HepG2 (cell line): ENCODE results near the gene ABCB8. TPM values are rescaled to one million over a fixed set of nuclear protein-coding genes. Genes with fewer than 3 reads are reported as not detected.
"Not testable (repeated sequence)": the region's sequence is repeated elsewhere in the genome, so short reads cannot be mapped to it uniquely, and the experiment has no call there.

Experiments
- ATAC-seq: fragments of 200-7000 bp; cut with Tn5 transposase; 3 replicates; pipeline ENCODE4 v1.9.1; 2020; ENCODE audit warnings: mild to moderate bottlenecking, moderate library complexity
- BruUV-seq: library from RNA; stranded (reverse); fragments of 400-500 nt; replicated peaks from 2 replicates; lab custom pipeline; 2021; lab: Mats Ljungman, UMichigan
- CTCF ChIA-PET: fragments of 300-600 bp; formaldehyde crosslinking; extraction: SDS; loops from one replicate; lab custom pipeline; 2021; ENCODE audit warnings: low total read pairs, inconsistent platforms, low intra/inter-chr PET ratio; lab: Yijun Ruan, JAX
- POLR2A ChIA-PET: fragments of 350-600 bp; sonication (Branson Sonifier 250); formaldehyde crosslinking; loops from one replicate; lab custom pipeline; 2020; ENCODE audit warnings: antibody characterized with exemption, inconsistent platforms; lab: Yijun Ruan, JAX
- DNase-seq: peaks from one replicate; pipeline ENCODE4 v3.0.0-alpha.2; 2015; ENCODE audit warnings: low spot score
- FAIRE-seq: peaks from 3 replicates; lab custom pipeline; 2011; peaks lifted over from hg19 to GRCh38; lab: Jason Lieb, UNC
- H2AFZ ChIP-seq: one replicate; pipeline ENCODE4 v1.6.1; 2011; ENCODE audit warnings: low read length, inconsistent platforms
- H3K27ac ChIP-seq: fragments of 300-600 bp; 3 replicates; pipeline ENCODE4 v1.8.0; 2011; ENCODE audit warnings: mixed run types, mild to moderate bottlenecking, mixed read lengths, low read length, inconsistent platforms; ENCODE audit not compliant: insufficient read depth; ENCODE audit errors: extremely low read length
- H3K27me3 ChIP-seq, 2 experiments: fragments of 200-600 bp in 1 of 2; 2 replicates in 1 of 2; 3 replicates in 1 of 2; pipeline versions ENCODE4 v1.6.0 to v1.8.0; 2011; ENCODE audit warnings: low read length in 2 of 2, mild to moderate bottlenecking in 2 of 2, moderate library complexity in 2 of 2, inconsistent platforms in 1 of 2; ENCODE audit not compliant: insufficient read depth in 2 of 2, control insufficient read depth in 1 of 2
- H3K36me3 ChIP-seq, 2 experiments: fragments of 200-600 bp in 1 of 2; replicated peaks in 1 of 2; 2 replicates in 1 of 2; 3 replicates in 1 of 2; pipeline versions ENCODE4 v1.5.1 to v1.8.0; 2011; ENCODE audit warnings: low read length in 2 of 2, inconsistent platforms in 1 of 2; ENCODE audit not compliant: insufficient read depth in 2 of 2, control insufficient read depth in 1 of 2
- H3K4me1 ChIP-seq: 2 replicates; pipeline ENCODE4 v1.5.1; 2012; ENCODE audit warnings: low read length, inconsistent platforms; ENCODE audit not compliant: insufficient read depth
- H3K4me2 ChIP-seq: 2 replicates; pipeline ENCODE4 v1.6.0; 2011; ENCODE audit warnings: low read depth, low read length, inconsistent platforms
- H3K4me3 ChIP-seq, 3 experiments: fragments of 200-600 bp in 1 of 3; sonication (generic), shearing (Covaris generic) in 1 of 3; replicated peaks in 1 of 3; 2 replicates each; pipeline ENCODE4 v1.5.1; 2011 to 2016; ENCODE audit warnings: low read length in 3 of 3, inconsistent platforms in 2 of 3, low read depth in 2 of 3, mild to moderate bottlenecking in 2 of 3, control low read depth in 1 of 3, mixed read lengths in 1 of 3; ENCODE audit not compliant: insufficient read depth in 1 of 3
- H3K79me2 ChIP-seq: one replicate; pipeline ENCODE4 v1.6.1; 2011; ENCODE audit warnings: low read length, inconsistent platforms; ENCODE audit not compliant: insufficient read depth
- H3K9ac ChIP-seq: 2 replicates; pipeline ENCODE4 v1.6.0; 2011; ENCODE audit warnings: mild to moderate bottlenecking, low read depth, low read length, inconsistent platforms; ENCODE audit not compliant: insufficient read depth
- H3K9me3 ChIP-seq: 2 replicates; pipeline ENCODE4 v1.5.1; 2012; ENCODE audit warnings: mild to moderate bottlenecking, low read length
- H4K20me1 ChIP-seq: 2 replicates; pipeline ENCODE4 v1.6.0; 2011; ENCODE audit warnings: inconsistent platforms, mild to moderate bottlenecking, low read length, moderate library complexity; ENCODE audit not compliant: insufficient read depth
- FOSL2 ChIP-seq: sonication (generic); formaldehyde crosslinking; IDR thresholded peaks from 2 replicates; pipeline ENCODE4 v1.4.0; 2020; ENCODE audit warnings: missing genetic modification reagents
- MAFK ChIP-seq, 2 experiments: IDR thresholded peaks in 1 of 2; conservative IDR thresholded peaks in 1 of 2; 2 replicates each; pipeline ENCODE4 v1.6.1; 2011; ENCODE audit warnings: improper control_type of control experiment in 2 of 2, low read length in 2 of 2
- TARDBP ChIP-seq: sonication (generic); formaldehyde crosslinking; IDR thresholded peaks from 2 replicates; pipeline ENCODE4 v1.8.0; 2022; ENCODE audit warnings: mild to moderate bottlenecking, missing genetic modification reagents
- ZNF333 ChIP-seq: sonication (generic); formaldehyde crosslinking; IDR thresholded peaks from 2 replicates; pipeline ENCODE4 v1.4.0; 2020; ENCODE audit warnings: mild to moderate bottlenecking, missing genetic modification reagents, borderline replicate concordance
- ZNF780A ChIP-seq: sonication (generic); formaldehyde crosslinking; IDR thresholded peaks from 2 replicates; pipeline ENCODE4 v1.8.0; 2022; ENCODE audit warnings: mild to moderate bottlenecking, missing genetic modification reagents, moderate library complexity
- WGBS: methylation state at CpG from one replicate; pipeline ENCODE4 v1.1.6; 2017; ENCODE audit warnings: low lambda C conversion rate; 5-methylcytosine and 5-hydroxymethylcytosine counted together
- in situ Hi-C: cut with HindIII; loops from 2 replicates; pipeline ENCODE4 v1.10.0; 2017; ENCODE audit warnings: low pct_unique_long_range_greater_than_20kb; ENCODE audit not compliant: extremely low pct_ligation_motif_present
- intact Hi-C: fragments of 100-400 bp; cut with micrococcal nuclease; formaldehyde crosslinking; loops from one replicate; pipeline ENCODE4 v1.10.0; 2022; ENCODE audit not compliant: unreplicated experiment
- polyA plus RNA-seq, 8 experiments: library from polyadenylated mRNA; depleted of rRNA in 3 of 8; stranded (reverse) in 7 of 8; unstranded in 1 of 8; fragments of >200 nt; fragmentation: Illumina TruSeq in 4 of 8; extraction: Trizol in 4 of 8; gene quantifications; 2 replicates each; pipeline versions ENCODE4 v1.2.1 to v1.2.3, GENCODE V29; 2011 to 2016; ENCODE audit warnings: low read depth in 4 of 8, missing spikeins in 1 of 8, mixed read lengths in 1 of 8; ENCODE audit not compliant: insufficient read depth in 1 of 8
- total RNA-seq, 5 experiments: library from RNA; depleted of rRNA; stranded (reverse); fragments of >200 nt; fragmentation: Illumina TruSeq; extraction: Trizol; gene quantifications; 2 replicates each; pipeline ENCODE4 v1.2.3, GENCODE V29; 2016; ENCODE audit warnings: low read depth in 1 of 5

ABCB8 gene
- total and polyA plus RNA-seq, 2 of the 13 experiments (the other 11 are each of a cell fraction or from before 2014, with no cell fraction given) = 6.6 to 16.7 TPM

DNA sequence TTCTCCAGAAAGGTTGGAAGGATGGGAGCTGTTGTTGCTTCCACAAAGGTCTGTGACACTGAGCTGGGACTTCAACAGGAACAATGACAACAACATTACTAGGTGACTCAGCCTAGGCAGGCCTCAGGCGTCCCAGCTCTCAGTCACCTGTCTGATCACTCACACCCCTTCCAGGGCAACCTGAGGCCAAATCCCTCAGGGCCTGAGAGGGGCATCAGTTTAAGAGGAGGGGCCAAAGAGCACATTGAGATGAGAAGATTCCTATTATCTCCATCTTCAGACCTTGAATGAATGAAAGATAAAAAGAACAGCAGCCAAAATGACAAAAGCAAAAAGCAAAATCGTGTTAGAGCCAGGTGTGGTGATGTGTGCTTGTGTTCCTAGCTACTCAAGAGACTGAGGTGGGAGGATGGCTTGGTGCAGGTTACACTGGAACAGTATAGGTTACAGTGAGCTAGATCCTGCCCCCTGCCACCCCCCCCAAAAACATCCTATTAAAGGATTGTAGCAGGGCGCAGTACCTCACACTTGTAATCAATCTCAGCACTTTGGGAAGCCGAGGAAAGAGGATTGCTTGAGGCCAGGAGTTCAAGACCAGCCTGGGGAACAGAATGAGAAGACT, 3.7 kb upstream of the ABCB8 start, which contains the start of gene ATG9B:
ATG9B (minus strand) TSS at position 60 of the 622 bp plus-strand sequence. CDS start 71 bp downstream, outside the sequence.
- no TSS peak for BruUV-seq

DNA sequence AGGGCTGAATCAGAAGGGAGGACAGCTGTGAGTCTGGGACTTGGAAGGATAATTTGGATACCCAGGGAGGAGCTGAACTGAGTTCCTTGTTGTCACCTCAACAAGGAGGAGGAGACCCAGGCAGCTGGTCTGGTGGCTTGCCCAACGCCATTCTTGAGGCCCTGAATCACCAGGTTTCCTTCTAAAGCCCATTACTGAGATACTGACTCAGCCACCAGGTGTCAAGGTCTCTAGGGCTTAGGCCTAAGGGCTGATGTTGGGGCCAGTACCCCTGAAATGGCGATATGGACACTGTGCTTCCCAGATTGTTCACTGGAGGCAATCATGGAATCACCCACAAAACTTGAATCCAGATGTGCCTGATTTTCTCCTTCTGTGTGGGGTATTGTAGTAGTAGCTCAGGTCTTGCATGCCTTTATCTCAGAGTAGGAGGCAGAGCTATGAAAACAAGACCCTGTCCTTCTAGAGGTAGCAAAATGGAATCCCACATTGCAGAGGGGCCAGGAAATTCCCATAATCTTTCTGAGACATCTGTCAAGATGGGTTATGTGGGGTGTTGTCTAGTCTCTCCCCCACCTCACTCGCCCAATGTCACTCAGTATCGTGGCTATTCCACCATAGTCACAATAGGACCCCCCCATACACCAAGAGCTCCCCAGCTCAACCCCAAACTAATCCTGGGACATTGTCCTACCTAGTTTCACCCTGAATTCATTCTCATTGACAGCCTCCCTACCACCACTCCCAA, 2.2 kb upstream of the ABCB8 start:
- H3K27ac ChIP-seq = no peak overlapping the region
- DNase-seq (no peak), ATAC-seq (no peak), FAIRE-seq (no peak)
- in situ Hi-C loops = no loop called here
- BruUV-seq = no TSS peak
- CTCF ChIA-PET = no interaction called here
- peaks cover 10 to 47% of the 10 kb centered on the region in 2 experiments; a peak in 4 of 5 replicates for H3K27me3 ChIP-seq
- no peaks in the 10 kb centered on the region for H3K36me3 ChIP-seq
- no peak overlapping the region for H3K4me3 ChIP-seq
- H2AFZ ChIP-seq = no peak overlapping the region
- intact Hi-C loops = loop anchor here (10.0 kb wide), 1 partner anchor 1411 kb away; no protein-coding TSS in a partner anchor
- no peak overlapping the region for H3K9ac ChIP-seq
- H3K4me2 ChIP-seq = no peak overlapping the region
- POLR2A ChIA-PET = interaction anchor here (0.8 kb wide), 1 partner anchor 36 kb away, joined by 6 read pairs; no protein-coding TSS in a partner anchor
- WGBS = 12% methylated on average over 4 of the region's 4 CpGs
- H3K9me3 ChIP-seq = no peaks in the 10 kb centered on the region
- H3K79me2 ChIP-seq = no peaks in the 10 kb centered on the region
- no peak for TF ChIP-seq ZNF333 (CRISPR knock-in tag)
- TF ChIP-seq MAFK (conservative IDR thresholded peaks at IDR 0.05 in 1 of 2, IDR thresholded peaks at IDR 0.05 in 1 of 2; ENCODE audit: low read length in 2 of 2) = peak in 1 of 2 experiments; percentile 18; a peak in 1 of 4 replicates
- H3K4me1 ChIP-seq = peaks cover 38% of the 10 kb centered on the region
- no peaks in the 10 kb centered on the region for H4K20me1 ChIP-seq

More for the DNA sequence above, 3.7 kb upstream of the ABCB8 start, which contains the start of gene ATG9B:
- ChIA-PET POLR2A (interaction anchor here (0.7 kb wide), 1 partner anchor 14 kb away, joined by 3 read pairs; no protein-coding TSS in a partner anchor), CTCF (no interaction called here)
- H3K4me1 ChIP-seq = peaks cover 46% of the 10 kb centered on the region
- 9% methylated on average over 4 of the region's 4 CpGs for WGBS
- peaks cover 13 to 63% of the 10 kb centered on the region in 2 experiments for H3K27me3 ChIP-seq
- no peaks in the 10 kb centered on the region for H3K9me3 ChIP-seq
- H3K79me2 ChIP-seq = no peaks in the 10 kb centered on the region
- FAIRE-seq = no peak
- no peak for DNase-seq
- no peak within 1 kb of the TSS for H3K4me2 ChIP-seq
- TF ChIP-seq TARDBP (CRISPR knock-in tag) = no peak
- TF ChIP-seq ZNF780A (CRISPR knock-in tag) = no peak
- peak; percentile 34; the same call in 1 of the 2 replicates for TF ChIP-seq FOSL2 (CRISPR knock-in tag)
- H3K4me3 ChIP-seq = no peak within 1 kb of the TSS
- ATAC-seq = no peak
- intact Hi-C loops = loop anchor here (10.0 kb wide), 1 partner anchor 1410 kb away; no protein-coding TSS in a partner anchor
- H3K9ac ChIP-seq = no peak within 1 kb of the TSS
- H4K20me1 ChIP-seq = no peaks in the 10 kb centered on the region
- H3K36me3 ChIP-seq = no peaks in the 10 kb centered on the region
- in situ Hi-C loops = no loop called here
- no peak within 1 kb of the TSS for H3K27ac ChIP-seq
- no peak within 1 kb of the TSS for H2AFZ ChIP-seq

DNA sequence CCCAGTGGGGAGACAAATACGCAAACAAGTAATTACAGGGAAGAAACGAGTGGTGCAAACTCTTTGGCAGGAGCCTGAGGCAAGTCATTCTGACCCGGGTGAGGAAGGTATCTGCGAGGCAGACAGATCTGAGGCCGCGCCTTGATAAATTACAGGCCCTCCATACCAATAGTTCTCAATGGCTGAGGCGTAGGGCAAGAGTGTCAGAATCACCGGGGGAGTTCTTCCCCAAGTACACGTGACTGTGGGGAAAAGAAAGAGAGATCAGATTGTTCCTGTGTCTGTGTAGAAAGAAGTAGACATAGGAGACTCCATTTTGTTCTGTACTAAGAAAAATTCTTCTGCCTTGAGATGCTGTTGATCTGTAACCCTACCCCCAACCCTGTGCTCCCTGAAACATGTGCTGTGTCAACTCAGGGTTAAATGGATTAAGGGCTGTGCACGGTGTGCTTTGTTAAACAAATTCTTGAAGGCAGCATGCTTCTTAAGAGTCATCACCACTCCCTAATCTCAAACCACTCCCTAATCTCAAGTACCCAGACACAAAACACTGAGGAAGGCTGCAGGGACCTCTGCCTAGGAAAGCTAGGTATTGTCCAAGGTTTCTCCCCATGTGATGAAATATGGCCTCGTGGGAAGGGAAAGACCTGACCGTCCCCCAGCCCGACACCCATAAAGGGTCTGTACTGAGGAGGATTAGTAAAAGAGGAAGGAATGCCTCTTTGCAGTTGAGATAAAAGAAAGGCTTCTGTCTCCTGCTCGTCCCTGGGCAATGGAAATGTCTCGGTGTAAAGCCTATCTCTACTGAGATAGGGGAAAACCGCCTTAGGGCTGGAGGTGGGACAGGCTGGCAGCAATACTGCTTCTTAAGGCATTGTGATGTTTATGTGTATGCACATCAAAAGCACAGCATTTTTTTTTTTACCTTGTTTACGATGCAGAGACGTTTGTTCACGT, 1.2 kb upstream of the ABCB8 start:
- H3K4me3 ChIP-seq = peak overlapping the region in 1 of 3 experiments; percentile 88; a peak in 2 of 6 replicates
- ATAC-seq, H2AFZ ChIP-seq, H3K9me3 ChIP-seq, BruUV-seq, H3K9ac ChIP-seq, DNase-seq, H4K20me1 ChIP-seq, H3K36me3 ChIP-seq, H3K27ac ChIP-seq, H3K79me2 ChIP-seq, FAIRE-seq, in situ Hi-C loops: not testable (repeated sequence)
- H3K27me3 ChIP-seq = peaks cover 10 to 40% of the 10 kb centered on the region in 2 experiments; a peak in 4 of 5 replicates
- POLR2A ChIA-PET = interaction anchor here (0.8 to 2.1 kb wide), 11 partner anchors 7 to 658 kb away, joined by 3 to 35 read pairs (median 4); partner anchors contain the start of genes REPIN1 and TMUB1
- H3K4me1 ChIP-seq = peaks cover 29% of the 10 kb centered on the region
- 22% methylated on average over 19 of the region's 19 CpGs for WGBS
- peak overlapping the region; percentile 92 for H3K4me2 ChIP-seq
- intact Hi-C loops = loop anchor here (10.0 kb wide), 1 partner anchor 1412 kb away; no protein-coding TSS in a partner anchor
- CTCF ChIA-PET = interaction anchor here (0.9 kb wide), 1 partner anchor 53 kb away, joined by 3 read pairs; the partner anchor contains the start of gene FASTK
